Eye (tissue), 1 donor: ENCODE measurements around the gene EDEM1.
"Not testable (repeated sequence)": the region's sequence is repeated elsewhere in the genome, so short reads cannot be mapped to it uniquely, and the experiment has no call there.

ENCODE experiments used
- DNase-seq: peaks from one replicate; pipeline ENCODE4 v3.0.0-alpha.2; 2015

Gene EDEM1

DNA sequence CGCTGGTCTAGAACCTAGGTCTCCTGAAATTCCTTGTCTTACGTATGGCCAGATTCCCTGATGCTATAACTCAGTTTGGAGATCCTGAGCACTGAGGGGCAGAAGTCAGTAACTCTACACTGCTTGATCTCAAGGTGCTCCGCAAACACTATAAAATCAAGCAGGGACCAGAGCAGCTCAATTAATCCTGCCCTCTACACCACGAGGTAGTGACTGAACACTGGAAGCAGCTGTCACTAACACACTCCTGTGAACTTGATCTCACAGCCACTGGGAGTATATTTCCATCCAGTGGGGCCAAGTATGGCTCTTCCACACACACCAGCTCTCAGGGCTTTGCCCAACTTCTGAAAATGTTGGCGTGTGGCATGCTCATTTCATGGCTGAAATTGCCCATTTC is 51.0 kb downstream of the EDEM1 start:
- DNase-seq, result no peak

DNA sequence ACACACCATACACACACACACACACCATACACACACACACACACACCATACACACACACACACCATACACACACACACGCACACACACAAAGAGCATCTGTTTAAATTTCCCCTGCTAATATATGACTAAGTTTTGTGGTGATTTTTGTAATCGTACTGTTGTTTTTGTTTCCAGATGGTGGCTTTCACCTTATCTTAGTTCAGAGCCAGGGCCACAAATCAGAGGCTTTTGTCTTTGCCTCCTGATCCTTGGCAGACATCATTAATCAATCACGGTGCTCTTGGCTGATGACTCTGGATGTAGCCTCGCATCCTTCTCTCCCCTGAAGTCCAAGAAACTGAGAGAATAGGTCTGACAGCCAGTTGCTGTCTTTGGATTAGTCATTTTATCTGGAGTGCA is 52.1 kb downstream of the EDEM1 start:
- DNase-seq, result no peak

DNA sequence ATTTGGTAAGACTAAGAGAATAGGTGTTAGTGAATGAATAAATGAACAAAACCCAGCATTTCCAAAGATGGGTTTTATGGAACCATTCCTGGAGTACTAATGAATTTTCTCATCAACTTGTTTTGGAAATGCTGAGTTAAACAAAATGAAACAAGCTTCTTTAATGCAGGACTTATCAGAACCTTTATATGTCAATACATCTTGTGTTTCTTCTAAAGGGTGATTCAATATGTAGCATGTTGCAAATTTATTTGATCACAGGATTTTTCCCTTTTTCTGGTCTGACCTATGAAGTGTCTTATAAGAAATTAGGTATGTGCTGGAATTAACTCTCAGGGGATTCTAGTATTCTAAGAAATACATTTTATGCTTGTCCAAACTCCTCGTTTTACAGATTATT is 53.2 kb downstream of the EDEM1 start:
- DNase-seq, result no peak

DNA sequence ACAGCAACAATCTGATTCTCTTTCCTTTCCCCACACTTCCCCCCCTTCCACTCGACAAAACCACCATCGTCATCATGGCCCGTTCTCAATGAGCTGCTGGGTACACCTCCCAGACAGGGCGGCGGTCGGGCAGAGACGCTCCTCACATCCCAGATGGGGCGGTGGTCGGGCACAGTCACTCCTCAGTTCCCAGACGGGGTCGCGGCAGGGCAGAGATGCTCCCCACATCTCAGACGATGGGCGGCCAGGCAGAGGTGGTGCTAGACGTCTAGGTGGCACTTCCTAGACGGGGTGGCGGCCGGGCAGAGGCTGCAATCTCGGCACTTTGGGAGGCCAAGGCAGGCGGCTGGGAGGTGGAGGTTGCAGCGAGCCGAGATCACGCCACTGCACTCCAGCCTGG is 55.3 kb downstream of the EDEM1 start:
- not testable (repeated sequence) for DNase-seq

DNA sequence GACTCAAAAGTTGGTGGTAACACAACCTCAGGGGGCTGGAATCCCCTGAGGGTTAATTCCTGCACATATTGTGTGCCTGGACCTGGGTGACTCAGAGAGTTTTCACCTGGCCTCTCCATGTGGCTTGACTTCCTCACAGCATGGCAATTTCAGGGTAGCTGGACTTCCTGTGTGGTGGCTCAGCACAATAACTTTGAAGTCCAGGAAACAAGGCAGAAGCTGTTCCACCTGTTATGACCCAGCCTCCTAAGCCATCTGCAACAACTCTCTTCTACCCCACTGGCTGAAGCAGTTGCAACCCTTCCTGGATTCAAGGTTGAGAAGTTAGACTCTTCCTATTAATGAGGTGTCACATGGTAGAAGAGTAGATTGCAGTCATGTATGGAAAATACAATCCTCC is 58.4 kb downstream of the EDEM1 start:
- no peak for DNase-seq

DNA sequence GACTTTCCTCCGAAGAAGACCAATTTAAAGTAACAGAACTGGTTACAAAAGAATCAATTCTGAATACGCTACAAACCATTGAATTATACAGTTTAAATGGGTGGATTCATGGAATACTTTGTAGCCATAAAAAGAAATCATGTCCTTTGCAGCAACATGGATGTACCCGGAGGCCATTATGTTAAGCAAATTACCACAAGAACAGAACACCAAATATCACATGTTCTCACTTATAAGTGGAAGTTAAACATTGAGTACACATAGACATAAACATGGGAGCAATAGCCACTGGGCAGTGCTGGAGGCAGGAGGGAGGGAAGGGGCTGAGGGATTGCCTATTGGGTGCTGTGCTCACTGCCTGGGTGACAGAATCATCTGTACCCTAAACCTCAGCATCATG is 61.3 kb downstream of the EDEM1 start:
- no peak for DNase-seq

DNA sequence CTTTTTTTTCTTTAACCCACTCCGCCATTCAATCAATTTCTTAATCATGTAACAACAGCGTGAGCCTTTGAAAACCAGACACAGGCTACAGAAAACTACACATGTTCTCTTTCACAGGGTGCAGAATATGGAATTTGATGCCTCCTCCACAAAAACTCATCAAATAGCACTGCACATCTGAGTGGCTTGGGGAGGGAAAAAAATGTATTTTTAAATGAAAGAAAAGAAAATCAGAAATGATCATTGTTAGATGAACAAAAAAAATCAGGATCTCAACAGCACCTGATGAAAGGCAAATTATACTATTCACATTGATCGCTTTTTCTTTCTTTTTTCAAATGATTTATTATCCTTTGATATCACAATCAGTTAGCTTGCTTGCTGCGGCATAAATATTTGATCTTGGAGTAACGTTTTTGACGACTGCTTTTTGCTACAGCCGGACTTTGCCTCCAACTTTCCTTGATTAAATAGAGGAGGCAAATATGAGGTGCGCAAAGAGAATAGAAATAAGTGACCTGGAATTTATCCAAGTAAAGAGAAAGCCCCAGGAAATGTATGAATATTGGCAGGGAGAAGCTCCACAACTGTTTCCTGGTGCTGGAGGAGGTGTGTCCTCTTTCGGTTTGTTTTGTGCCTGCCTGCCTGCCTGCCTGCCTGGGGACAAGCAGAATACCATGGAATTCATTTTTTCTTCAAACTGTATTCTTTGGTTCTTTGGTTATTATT is 63.1 kb downstream of the EDEM1 start:
- peak; percentile 43 for DNase-seq

DNA sequence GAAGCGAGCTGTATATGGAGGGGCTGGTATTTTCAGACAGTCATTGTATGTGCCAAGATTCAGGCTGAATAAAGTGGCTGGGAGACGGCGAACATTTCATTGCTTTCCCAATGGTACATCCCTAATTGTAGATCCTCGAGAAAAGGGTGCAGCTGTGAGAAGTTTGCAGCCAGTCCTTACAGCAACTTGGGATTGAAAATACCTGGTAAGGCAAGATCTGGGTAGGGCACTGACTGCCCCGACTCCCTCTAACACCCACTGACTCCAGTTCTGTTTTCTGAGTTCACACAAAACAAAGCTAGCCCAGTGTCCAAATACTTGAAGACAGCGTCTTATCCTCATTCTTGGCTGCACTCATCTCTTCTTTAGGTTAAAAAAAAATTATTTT is 63.7 kb downstream of the EDEM1 start:
- no peak for DNase-seq

DNA sequence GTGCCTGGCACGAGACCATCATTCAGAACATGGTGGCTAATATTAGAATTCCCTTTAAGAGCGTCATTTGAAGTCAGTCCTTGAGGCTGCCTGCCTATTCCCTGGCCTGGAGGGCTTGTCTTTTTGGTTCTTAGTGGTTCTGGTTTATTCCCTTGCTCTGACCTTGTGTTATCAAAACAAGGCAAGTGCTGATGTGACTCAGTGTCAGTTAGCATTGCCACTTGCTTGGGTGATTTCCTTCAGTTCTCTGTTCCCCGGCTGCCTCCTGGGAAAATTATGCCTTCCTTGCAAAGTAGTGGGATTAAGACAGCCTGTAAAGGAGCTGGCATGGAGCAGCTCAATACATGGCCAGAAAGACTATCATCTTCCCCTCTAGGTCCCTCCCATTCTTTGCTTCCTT is 64.6 kb downstream of the EDEM1 start:
- peak; percentile 76 for DNase-seq

DNA sequence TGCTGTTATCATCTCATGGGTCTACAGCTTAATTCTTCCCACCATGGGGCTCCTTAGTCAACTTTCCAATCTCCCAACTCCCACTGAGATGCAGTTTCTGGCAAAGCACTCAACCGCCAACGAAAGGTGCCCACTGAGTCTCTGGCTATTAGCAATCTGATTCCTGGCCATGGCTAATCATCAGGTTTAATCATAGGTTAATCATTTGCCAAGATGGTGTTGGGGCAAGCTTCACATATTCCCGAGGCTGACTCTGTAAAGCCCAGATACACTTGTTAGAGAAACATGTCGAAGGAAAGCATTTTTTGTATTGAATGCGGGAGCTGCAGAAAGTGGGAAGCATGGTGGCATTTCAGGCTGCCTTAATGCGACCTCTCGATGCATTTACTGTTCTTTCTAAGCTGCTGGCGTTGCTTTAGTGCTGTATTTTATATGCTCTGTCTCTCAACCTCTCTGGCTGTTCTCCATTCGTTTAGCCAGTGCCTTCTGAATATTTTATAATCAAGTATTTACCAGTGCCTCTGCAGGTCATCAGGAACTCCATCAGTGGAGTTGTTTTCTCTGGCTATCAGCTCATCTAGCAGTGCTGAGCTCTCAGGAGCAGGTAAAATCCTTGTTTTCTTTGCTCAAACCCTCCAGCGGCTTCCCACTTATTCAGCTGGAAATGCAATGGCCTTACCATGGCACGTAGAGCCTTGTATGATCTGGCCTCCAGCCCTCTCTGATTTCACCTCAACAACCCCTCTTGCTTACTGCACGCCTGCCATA is 67.0 kb downstream of the EDEM1 start:
- no peak for DNase-seq

DNA sequence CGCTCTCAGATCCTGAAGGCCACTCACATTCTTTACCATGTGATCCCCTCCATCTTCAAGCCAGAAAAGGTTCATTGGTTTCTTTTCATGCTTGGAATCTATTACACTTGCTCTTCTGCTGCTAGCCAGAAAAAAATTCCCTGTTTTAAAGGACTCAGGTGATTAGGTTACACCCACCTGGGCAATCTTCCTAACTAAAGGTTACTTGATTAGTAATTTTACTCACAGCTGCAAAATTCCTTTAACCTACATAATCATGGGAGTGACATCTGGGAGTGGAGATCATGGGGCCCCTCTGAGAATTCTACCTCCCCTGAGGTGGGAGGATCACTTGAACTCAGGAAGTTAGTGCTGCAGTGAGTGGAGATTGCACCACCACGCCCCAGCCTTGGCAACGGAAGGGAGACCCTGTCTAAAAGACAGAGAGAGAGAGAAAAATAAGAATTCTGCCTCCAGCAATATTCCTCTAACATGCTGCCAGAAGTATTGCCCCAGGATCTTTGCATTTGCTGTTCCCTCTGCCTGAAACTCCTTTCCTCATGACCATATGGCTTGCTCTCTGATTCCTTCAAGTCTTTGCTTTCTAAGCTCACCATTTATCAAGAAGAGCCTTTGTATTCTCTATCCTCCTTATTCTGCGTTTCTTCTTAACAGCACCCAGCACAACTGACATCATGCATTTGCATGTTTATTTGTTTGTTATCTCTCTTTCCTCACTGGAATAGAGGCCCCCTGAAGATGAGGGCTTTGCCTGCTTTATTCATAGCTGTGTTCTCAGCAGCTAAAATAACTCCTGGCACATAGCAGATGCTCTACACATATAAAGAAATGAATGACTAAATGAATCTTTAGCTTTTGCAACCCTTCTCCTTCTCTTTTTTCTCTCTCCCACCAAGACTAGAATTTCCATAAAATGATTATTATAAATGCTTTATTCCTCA is 68.2 kb downstream of the EDEM1 start:
- DNase-seq, result no peak

DNA sequence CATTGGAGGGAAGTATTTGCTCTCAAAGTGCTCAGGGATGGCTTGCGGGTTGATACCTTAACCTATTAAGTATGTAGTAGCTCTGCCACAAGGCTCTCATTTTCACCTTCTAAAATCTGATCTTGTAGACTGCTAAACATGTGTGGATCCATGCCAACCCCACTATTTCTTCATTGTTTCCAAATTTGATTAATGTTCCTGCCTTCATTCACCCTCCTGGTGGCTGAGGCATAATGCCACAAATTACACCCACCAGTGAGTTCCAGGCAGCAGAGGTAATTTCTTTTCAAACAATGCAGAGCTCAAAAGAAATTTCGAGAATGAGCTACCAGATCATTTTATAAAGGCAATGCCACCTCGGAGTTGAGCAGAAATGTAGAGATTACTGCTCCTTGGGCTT is 71.0 kb downstream of the EDEM1 start:
- no peak for DNase-seq

DNA sequence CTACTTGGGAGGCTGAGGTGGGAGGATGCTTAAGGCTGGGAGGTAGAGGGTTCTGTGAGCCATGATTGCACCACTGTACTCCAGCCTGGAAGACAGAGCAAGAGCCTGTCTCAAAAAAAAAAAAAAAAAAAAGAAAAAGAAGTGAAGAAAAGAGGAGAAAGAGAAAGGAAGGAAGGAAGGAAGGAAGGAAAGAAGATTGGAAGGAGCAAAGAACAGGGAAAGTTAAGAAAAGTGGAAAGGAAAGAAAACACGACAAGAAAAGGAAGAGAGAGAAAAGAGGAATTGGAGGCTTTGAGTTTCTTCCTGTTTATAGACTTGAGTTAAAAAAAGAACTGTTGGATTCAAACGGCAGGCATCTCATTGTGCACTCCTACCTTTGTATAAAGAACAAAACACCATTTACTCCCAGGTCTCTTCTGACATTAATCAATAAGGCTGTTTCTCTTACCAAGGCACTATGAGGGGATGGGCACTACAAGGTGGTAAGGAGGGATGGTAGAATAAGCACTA is 73.5 kb downstream of the EDEM1 start:
- DNase-seq, result no peak

DNA sequence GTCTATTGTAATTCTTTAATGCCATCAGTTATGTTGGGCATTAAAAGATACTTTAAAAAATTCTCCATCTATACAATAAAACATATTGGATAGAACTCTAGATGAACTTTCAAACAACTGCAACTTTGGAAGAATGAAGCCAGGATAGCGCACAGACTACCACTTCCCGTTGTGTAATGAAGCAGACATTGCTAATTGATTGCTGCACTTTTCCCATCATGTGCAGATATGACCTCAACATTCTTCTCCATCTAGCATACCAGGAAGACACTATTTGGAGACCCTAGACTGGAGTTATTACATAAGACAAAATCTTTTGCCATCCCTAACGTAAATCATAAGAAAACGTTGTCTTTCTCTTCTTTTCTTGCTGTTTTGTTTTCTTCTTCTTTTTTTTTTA is 75.0 kb downstream of the EDEM1 start:
- no peak for DNase-seq

DNA sequence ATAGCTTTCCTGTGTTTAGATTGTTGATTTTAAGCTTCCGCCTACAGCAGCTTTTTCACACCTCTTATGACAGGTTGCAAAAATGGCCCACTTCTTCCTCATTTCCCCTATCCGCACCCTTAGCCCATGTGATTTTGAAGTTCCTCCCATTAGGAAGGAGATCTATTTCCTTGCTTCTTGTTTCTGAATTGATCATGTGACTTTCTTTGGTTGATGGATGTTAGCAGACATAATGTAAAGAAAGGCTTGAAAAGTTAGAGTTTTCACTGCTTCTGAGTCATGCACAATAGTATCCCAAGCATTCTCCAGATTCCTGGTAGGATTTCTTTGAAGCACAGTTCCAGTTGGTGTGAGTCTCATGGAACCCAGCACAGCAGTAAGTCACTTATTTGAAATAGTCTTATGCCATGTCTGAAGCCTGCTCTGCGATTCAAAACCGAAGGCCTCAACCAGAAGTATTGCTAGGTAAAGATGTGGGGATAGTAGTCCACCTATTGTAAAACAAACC is 76.6 kb downstream of the EDEM1 start:
- DNase-seq, result no peak

DNA sequence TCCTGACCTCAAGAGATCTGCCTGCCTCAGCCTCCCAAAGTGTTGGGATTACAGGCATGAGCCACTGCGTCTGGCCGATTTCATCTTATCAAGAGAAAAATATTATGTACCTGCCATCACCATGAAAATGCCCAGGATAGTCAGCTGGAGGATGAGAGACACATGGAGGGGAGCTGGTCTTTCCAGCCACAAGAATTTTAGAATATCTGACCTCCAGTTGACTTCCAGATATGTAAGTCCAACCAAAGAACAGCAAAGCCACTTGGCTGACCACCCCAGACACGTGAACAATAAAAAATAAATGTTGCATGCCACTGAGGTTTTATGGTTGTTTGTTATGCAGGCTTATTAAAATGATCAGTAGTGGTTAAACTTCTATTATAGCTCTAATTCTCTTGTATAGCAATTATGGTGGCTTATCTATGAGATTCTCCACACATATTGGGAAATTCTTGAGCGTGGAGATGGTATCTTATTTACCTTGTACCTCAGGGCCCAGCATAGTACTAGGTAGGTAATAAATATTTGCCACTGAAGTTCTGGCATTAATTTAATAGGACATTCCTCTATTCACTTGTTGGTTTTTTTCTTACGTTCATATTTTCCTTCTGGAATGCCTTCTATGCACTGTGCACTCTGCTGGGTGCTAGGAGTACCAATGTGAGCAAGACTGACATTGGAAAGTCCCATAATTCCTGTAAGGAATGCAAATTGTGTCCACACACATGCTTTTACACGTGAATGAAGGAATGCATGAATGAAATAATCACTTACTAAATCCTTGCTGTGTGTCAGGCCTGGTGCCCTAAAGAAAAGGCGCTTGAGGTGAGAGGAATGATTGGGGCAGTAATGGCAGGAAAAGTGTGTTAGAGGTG is 77.6 kb downstream of the EDEM1 start:
- DNase-seq, result no peak

DNA sequence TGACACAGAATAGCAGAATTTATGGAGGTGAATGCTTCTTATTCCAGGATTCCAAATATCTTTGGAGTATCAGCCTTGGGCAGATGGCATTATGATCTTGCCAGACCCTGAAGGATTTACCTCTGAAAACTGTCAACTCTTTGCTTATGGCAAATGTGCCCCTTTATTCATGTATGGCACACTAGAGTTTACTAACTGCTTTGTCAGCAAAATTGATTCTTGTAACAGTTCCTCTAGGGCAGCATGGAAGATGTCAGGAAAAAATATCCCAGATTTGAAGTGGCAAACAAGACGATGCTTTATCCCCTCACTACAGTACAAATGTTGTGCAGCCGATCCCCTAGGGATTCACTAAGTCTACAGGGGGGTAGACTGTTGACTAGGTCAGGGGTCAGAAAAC is 79.7 kb downstream of the EDEM1 start:
- DNase-seq, result no peak

DNA sequence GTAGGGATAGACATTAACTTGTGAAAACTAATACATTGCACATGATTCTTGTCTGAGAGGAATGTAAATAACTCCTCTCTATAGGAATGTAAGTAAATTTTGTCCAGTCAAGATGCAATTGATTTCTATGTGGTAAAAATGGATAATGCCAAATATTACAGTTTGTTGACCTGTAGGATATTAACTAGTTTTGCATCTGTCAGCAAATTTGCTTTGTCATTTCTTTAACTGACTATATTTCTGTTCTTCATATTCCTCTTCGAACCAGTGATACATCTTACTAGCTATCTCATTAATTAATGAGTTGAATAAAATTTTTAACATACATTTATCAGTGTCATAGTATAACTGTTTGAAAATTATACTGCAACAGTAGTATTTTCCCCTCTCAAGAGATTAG is 80.4 kb downstream of the EDEM1 start:
- no peak for DNase-seq
